Caki2 (cell line): ENCODE data around the gene FAM216A. TPM values are rescaled to one million over a fixed set of nuclear protein-coding genes. Genes with fewer than 3 reads are reported as not detected.

Source experiments
- DNase-seq: peaks from one replicate; pipeline ENCODE4 v3.0.0-alpha.2; 2015; ENCODE audit warnings: low read depth
- in situ Hi-C: cut with HindIII; loops from 2 replicates; pipeline ENCODE4 v1.10.0; 2016; ENCODE audit warnings: low sequenced_read_pairs, low pct_unique_long_range_greater_than_20kb, mixed read lengths
- total RNA-seq: library from RNA; depleted of rRNA; stranded (reverse); fragments of >200 nt; shearing (Covaris generic); gene quantifications from 2 replicates; pipeline ENCODE4 v1.2.3, GENCODE V29; 2014; ENCODE audit warnings: low replicate concordance; rRNA removed

The FAM216A gene
- total RNA-seq, 1 experiment from 2014 or later: 19.8 TPM

DNA sequence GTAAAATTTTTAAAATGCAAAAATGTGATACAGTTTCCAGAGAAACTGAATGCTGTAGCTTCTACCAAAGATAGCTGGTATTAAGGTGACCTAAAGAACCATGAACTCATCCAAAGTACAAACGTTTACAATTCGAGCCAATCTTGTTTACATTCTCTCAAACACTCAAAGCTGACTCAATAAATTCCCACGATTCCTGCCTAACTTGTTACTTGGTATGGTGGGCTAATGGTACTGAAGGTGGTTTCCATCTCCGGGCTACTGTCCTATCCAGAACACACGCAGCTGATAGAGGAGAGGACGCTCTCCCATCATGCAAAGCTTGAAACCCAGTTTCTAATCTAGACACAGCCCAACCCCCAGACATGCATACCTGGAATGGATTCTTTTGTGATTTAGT lies 65.0 kb downstream of the FAM216A start:
- in situ Hi-C loops: no loop called here
- DNase-seq: no peak

DNA sequence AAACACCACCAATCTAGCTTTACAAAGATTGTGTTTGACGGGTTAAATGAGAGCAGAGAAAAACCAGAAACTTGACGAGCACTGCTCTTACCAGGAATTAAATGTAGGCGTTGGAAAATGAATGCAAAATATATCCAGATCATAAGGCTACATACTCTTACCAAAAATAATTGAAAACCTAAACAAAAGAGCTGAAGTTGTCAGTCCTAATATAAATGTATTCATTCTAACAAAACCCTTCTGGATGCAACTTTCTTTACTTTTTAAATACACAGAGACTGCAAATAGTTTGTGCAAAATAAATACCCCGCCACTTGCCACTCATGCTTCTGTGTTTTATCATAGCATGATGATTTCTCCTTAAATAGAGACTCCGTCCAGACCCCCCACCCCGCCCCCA lies 66.2 kb downstream of the FAM216A start:
- DNase-seq: no peak
- in situ Hi-C loops: no loop called here

DNA sequence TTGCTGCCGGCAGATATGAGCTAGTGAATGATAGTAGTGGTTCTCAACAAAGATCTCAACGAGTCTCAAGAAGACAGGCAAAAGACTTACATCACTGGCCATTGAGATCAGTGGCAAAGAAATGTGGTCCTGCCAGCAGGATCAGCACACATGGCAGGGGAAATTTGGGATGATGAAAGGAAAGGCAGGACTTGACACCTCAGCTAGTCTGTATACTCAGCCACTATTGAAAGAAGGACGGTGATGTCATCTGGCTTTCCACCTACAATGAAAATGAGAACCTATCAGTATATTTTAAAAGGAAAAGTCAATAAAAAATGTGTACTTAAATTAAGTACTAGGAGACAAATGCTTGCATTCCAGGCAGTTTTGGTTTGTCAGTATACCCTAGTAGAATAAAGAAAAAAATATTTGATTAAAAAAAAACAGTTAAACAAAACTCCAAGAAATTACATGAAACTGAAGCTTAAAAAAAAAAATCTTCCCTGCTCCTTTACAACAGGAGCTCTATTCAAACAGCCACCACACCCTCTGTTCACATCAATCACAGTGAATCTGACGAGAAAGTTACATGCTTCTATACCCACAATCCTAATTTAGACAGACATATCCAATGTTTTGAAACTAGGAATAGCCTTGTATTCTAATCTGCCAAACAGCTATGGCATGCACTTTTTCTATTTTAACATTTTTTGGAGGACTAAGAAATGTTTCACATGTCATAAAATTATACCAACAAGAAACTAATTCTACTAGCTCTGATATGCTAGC lies 68.4 kb downstream of the FAM216A start:
- in situ Hi-C loops: no loop called here
- no peak for DNase-seq

- in situ Hi-C loops: no loop called here
- no peak for DNase-seq
These were observed 69.2 kb downstream of the FAM216A start for GRCh38 chr12:110537605-110538409.

GRCh38 chr12:110538869-110539622 lies 70.4 kb downstream of the FAM216A start:
- in situ Hi-C loops: no loop called here
- no peak for DNase-seq

Other genes with a start within 250 kb of the FAM216A start
- 8.0 and 15.3 TPM in 2 replicates for gene ATP2A2, start 187.6 kb upstream of the FAM216A start, total RNA-seq
- gene ANAPC7, start 65.1 kb upstream of the FAM216A start, total RNA-seq: 32.2 and 57.5 TPM in 2 replicates
- 290 and 496 TPM in 2 replicates for gene ARPC3, start 18.5 kb upstream of the FAM216A start, total RNA-seq
- gene GPN3, start 588 bp upstream of the FAM216A start, total RNA-seq: 22.0 and 82.1 TPM in 2 replicates
- gene VPS29, start 33.3 kb downstream of the FAM216A start, total RNA-seq: 45.8 and 49.3 TPM in 2 replicates
- 2.8 and 20.2 TPM in 2 replicates for gene RAD9B, start 33.5 kb downstream of the FAM216A start, total RNA-seq
- gene PPTC7, start 114.5 kb downstream of the FAM216A start, total RNA-seq: 6.1 TPM in 2 replicates
- gene TCTN1, start 145.3 kb downstream of the FAM216A start, total RNA-seq: 22.3 and 51.3 TPM in 2 replicates
- gene HVCN1, start 220.3 kb downstream of the FAM216A start, total RNA-seq: not detected in 2 replicates